K562 (cell line): ENCODE results near the gene WDR1. TPM values are rescaled to one million over a fixed set of nuclear protein-coding genes. Genes with fewer than 3 reads are reported as not detected.
A peak's percentile ranks its signal among the peaks of the same experiment; 100 is the strongest.

Source experiments
- ATAC-seq: fragments of 200-7000 bp; cut with Tn5 transposase; 3 replicates; pipeline ENCODE4 v1.9.1; 2020; ENCODE audit warnings: moderate library complexity
- BruUV-seq: library from RNA; stranded (reverse); fragments of 400-500 nt; replicated peaks from 2 replicates; lab custom pipeline; 2021; lab: Mats Ljungman, UMichigan
- CTCF ChIA-PET: fragments of 300-600 bp; formaldehyde crosslinking; extraction: SDS; loops from one replicate; lab custom pipeline; 2021; ENCODE audit warnings: low intra/inter-chr PET ratio; lab: Yijun Ruan, JAX
- POLR2A ChIA-PET: fragments of 300-600, 350-650 bp; sonication (Branson Sonifier 250); formaldehyde crosslinking; extraction: SDS; loops from one replicate; lab custom pipeline; 2021; ENCODE audit warnings: antibody characterized with exemption, inconsistent platforms; lab: Yijun Ruan, JAX
- DNase-seq, 4 experiments: peaks; one replicate each; pipeline versions ENCODE4 v3.0.0 to v3.0.0-alpha.2; 2011 to 2018; ENCODE audit warnings: low spot score in 3 of 4, mixed read lengths in 3 of 4; ENCODE audit errors: extremely low read depth in 1 of 4
- FAIRE-seq: peaks from 2 replicates; lab custom pipeline; 2011; peaks lifted over from hg19 to GRCh38; lab: Jason Lieb, UNC
- H2AFZ ChIP-seq: 2 replicates; pipeline ENCODE4 v1.6.0; 2011; ENCODE audit warnings: low read depth, low read length, control low read depth, inconsistent platforms
- H3K27ac ChIP-seq: fragments of 200-600 bp; 3 replicates; pipeline ENCODE4 v1.8.0; 2011; ENCODE audit warnings: low read depth, mild to moderate bottlenecking, control low read depth, inconsistent platforms, low read length, moderate library complexity, mixed read lengths; ENCODE audit errors: extremely low read depth
- H3K27me3 ChIP-seq, 2 experiments: fragments of 300-600 bp in 1 of 2; 2 replicates in 1 of 2; 3 replicates in 1 of 2; pipeline versions ENCODE4 v1.6.0 to v1.8.0; 2011; ENCODE audit warnings: inconsistent platforms in 2 of 2, low read length in 2 of 2, mild to moderate bottlenecking in 1 of 2, mixed read lengths in 1 of 2, moderate library complexity in 1 of 2; ENCODE audit not compliant: control insufficient read depth in 2 of 2, insufficient read depth in 2 of 2
- H3K36me3 ChIP-seq: fragments of 300-600 bp; 3 replicates; pipeline ENCODE4 v1.8.0; 2011; ENCODE audit warnings: mild to moderate bottlenecking, low read length, inconsistent platforms; ENCODE audit not compliant: control insufficient read depth, insufficient read depth
- H3K4me1 ChIP-seq, 2 experiments: fragments of 200-600 bp in 1 of 2; replicated peaks in 1 of 2; 2 replicates in 1 of 2; 3 replicates in 1 of 2; pipeline versions ENCODE4 v1.5.1 to v1.8.0; 2011; ENCODE audit warnings: inconsistent platforms in 2 of 2, low read length in 2 of 2, mild to moderate bottlenecking in 1 of 2, mixed read lengths in 1 of 2, moderate library complexity in 1 of 2; ENCODE audit not compliant: control insufficient read depth in 2 of 2, insufficient read depth in 2 of 2
- H3K4me2 ChIP-seq: 2 replicates; pipeline ENCODE4 v1.6.1; 2011; ENCODE audit warnings: low read length, control low read depth, inconsistent platforms, mixed read lengths; ENCODE audit not compliant: insufficient read depth
- H3K4me3 ChIP-seq: fragments of 200-600 bp; sonication (generic), shearing (Covaris generic); 2 replicates; pipeline ENCODE4 v1.5.1; 2016; ENCODE audit warnings: control low read depth, inconsistent platforms
- H3K79me2 ChIP-seq: fragments of 200-600 bp; 3 replicates; pipeline ENCODE4 v1.8.0; 2011; ENCODE audit warnings: low read length, inconsistent platforms; ENCODE audit not compliant: control insufficient read depth, insufficient read depth
- H3K9ac ChIP-seq, 2 experiments: 2 replicates each; pipeline versions ENCODE4 v1.6.0 to v1.6.1; 2011; ENCODE audit warnings: low read depth in 2 of 2, low read length in 2 of 2, control low read depth in 1 of 2, inconsistent platforms in 1 of 2, mild to moderate bottlenecking in 1 of 2, mixed read lengths in 1 of 2; ENCODE audit not compliant: insufficient read depth in 1 of 2
- H3K9me1 ChIP-seq: one replicate; pipeline ENCODE4 v1.6.0; 2011; ENCODE audit warnings: inconsistent platforms, mild to moderate bottlenecking, low read length, moderate library complexity; ENCODE audit not compliant: control insufficient read depth, insufficient read depth
- H3K9me3 ChIP-seq: replicated peaks from 2 replicates; pipeline ENCODE4 v1.5.1; 2011; ENCODE audit warnings: low read depth, low read length, inconsistent platforms; ENCODE audit not compliant: control insufficient read depth, insufficient read depth
- H4K20me1 ChIP-seq: replicated peaks from 2 replicates; pipeline ENCODE4 v1.6.1; 2011; ENCODE audit warnings: low read length, inconsistent platforms, mixed read lengths; ENCODE audit not compliant: control insufficient read depth, insufficient read depth
- CBX8 ChIP-seq: fragments of 200-600 bp; sonication (generic); IDR thresholded peaks from 2 replicates; pipeline ENCODE4 v1.6.1; 2012; ENCODE audit warnings: borderline replicate concordance, mixed run types, low read depth, mild to moderate bottlenecking, moderate library complexity, mixed read lengths, low read length, control low read depth, inconsistent platforms; ENCODE audit not compliant: poor library complexity, severe bottlenecking; ENCODE audit errors: extremely low read depth
- EP400 ChIP-seq: fragments of 450-650 bp; IDR thresholded peaks from 2 replicates; pipeline ENCODE4 v1.6.1; 2017; ENCODE audit warnings: antibody characterized with exemption, mild to moderate bottlenecking, moderate library complexity
- FOXM1 ChIP-seq, 2 experiments: fragments of 450-650 bp in 1 of 2; sonication (generic) in 1 of 2; formaldehyde crosslinking in 1 of 2; IDR thresholded peaks; 2 replicates each; pipeline versions ENCODE4 v1.6.1 to v1.9.0; 2017 to 2022; ENCODE audit warnings: low read depth in 2 of 2, mild to moderate bottlenecking in 2 of 2, missing genetic modification reagents in 1 of 2, moderate library complexity in 1 of 2
- HLTF ChIP-seq: fragments of 450-650 bp; IDR thresholded peaks from 2 replicates; pipeline ENCODE4 v1.6.1; 2016
- KHSRP ChIP-seq: fragments of 450-650 bp; IDR thresholded peaks from 2 replicates; pipeline ENCODE4 v1.6.1; 2017
- MED1 ChIP-seq: sonication (generic); formaldehyde crosslinking; IDR thresholded peaks from 2 replicates; pipeline ENCODE4 v1.8.1; 2023; ENCODE audit warnings: missing genetic modification reagents, borderline replicate concordance
- POLR2AphosphoS2 ChIP-seq: IDR thresholded peaks from 2 replicates; pipeline ENCODE4 v1.6.1; 2012; ENCODE audit warnings: low read length, improper control_type of control experiment
- WGBS: fragments of 100-300 bp; shearing (Covaris generic); methylation state at CpG from one replicate; pipeline ENCODE4 v1.1.6; 2016; ENCODE audit warnings: low coverage, mixed read lengths; ENCODE audit not compliant: insufficient coverage; ENCODE audit errors: missing lambda C conversion rate; 5-methylcytosine and 5-hydroxymethylcytosine counted together
- in situ Hi-C: fragments of 300-500 bp; cut with MboI; formaldehyde crosslinking; loops from 4 replicates; pipeline ENCODE4 v1.15.0; 2018; ENCODE audit warnings: inconsistent platforms, mixed read lengths
- intact Hi-C: fragments of 100-400 bp; cut with micrococcal nuclease; formaldehyde crosslinking; loops from 2 replicates; pipeline ENCODE4 v1.14.2; 2022
- polyA plus RNA-seq, 8 experiments: library from polyadenylated mRNA; depleted of rRNA in 4 of 8; stranded (reverse) in 5 of 8; unstranded in 3 of 8; fragments of >200 nt; fragmentation: Nextera tagmentation in 2 of 8; fragmentation: Illumina TruSeq in 1 of 8; extraction: Ambion mirVana in 2 of 8; extraction: Trizol in 1 of 8; gene quantifications; 2 replicates each; pipeline versions ENCODE4 v1.2.1 to v1.2.3, GENCODE V29; 2011 to 2014; ENCODE audit warnings: inconsistent platforms in 1 of 8, missing spikeins in 1 of 8
- total RNA-seq, 7 experiments: library from RNA; depleted of rRNA in 6 of 7; stranded (reverse); fragments of >200 nt in 6 of 7; fragmentation: Illumina TruSeq in 2 of 7; extraction: Trizol in 2 of 7; gene quantifications; 2 replicates each; pipeline versions ENCODE4 v1.2.1 to v1.2.3, GENCODE V29; 2011 to 2021; ENCODE audit warnings: low replicate concordance in 1 of 7
- TF ChIP-seq, protein P1 (sequence below), 2 experiments: fragments of 250-450 bp in 1 of 2; fragments of 450-650 bp in 1 of 2; sonication (Bioruptor Pico) in 1 of 2; IDR thresholded peaks; 2 replicates each; pipeline versions ENCODE4 v1.6.1 to v1.8.0; 2016 to 2021; ENCODE audit warnings: mild to moderate bottlenecking in 2 of 2, moderate library complexity in 2 of 2, missing compliant biosample characterization in 1 of 2, missing genetic modification characterization in 1 of 2

WDR1 gene
- total and polyA plus RNA-seq, 9 of the 15 experiments (the other 6 are each of a cell fraction or from before 2014, with no cell fraction given) = 16.1 to 213 (median 125) TPM

DNA sequence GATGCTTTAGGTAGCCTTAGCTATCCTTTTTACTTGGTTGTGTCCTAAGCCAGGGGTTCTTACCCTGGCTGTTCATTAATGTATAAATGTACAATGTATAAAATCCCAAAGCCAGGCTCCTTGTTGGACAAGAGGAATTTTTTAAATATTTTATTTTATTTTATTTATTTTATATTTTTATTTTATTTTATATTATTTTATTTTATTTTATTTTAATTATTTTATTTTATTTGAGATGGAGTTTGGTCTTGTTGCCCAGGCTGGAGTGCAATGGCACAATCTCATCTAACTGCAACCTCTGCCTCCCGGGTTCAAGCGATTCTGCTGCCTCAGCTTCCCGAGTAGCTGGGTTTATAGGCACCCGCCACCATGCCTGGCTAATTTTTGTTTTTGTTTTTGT, 87.2 kb downstream of the WDR1 start (continued):
- TF ChIP-seq HLTF (no peak), MED1 (CRISPR knock-in tag) (no peak), POLR2AphosphoS2 (no peak), FOXM1 (IDR thresholded peaks at IDR 0.05; ENCODE audit: low read depth) (no peak), FOXM1 (CRISPR knock-in tag; IDR thresholded peaks at IDR 0.05; ENCODE audit: low read depth) (no peak), KHSRP (no peak), CBX8 (no peak)

DNA sequence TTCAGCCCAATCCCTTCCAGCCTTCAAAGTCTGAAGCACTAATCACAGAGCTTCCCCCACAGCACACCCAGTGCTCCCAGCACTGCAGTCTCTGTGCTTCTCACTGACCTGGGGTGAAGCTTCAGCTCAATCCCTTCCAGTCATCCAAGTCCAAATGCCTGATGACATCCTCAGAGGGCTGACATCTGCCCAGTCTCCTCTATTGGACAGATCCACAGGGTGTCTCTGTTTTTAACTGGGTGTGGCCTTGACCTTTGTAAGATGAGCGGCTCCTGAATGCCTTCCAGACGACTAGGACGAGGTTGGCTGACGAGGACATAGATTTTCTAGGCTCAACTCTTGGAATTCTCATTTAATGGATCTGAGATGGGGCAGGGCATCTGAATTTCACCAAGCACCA, 87.7 kb downstream of the WDR1 start:
- in situ Hi-C loops = no loop called here
- DNase-seq (peak in 1 of 4 experiments; percentile 24), ATAC-seq (peak; percentile 60), FAIRE-seq (peak; percentile 51)
- BruUV-seq = no TSS peak
- Histone ChIP-seq H3K27me3 (peaks cover 4 to 46% of the 10 kb centered on the region in 2 experiments; a peak in 4 of 5 replicates), H3K4me2 (no peak overlapping the region), H3K9me1 (no peaks in the 10 kb centered on the region), H3K27ac (no peak overlapping the region), H3K9ac (no peak overlapping the region), H3K79me2 (no peaks in the 10 kb centered on the region), H3K9me3 (no peaks in the 10 kb centered on the region), H3K4me1 (peaks cover 7 to 14% of the 10 kb centered on the region in 2 experiments; a peak in 4 of 5 replicates), H3K36me3 (no peaks in the 10 kb centered on the region), H3K4me3 (no peak overlapping the region), H2AFZ (no peak overlapping the region), H4K20me1 (no peaks in the 10 kb centered on the region; the same call in 1 of the 2 replicates)
- WGBS = 0% methylated on average over 4 of the region's 4 CpGs
- POLR2A ChIA-PET = interaction anchor here (1.0 to 1.6 kb wide), 2 partner anchors 35 to 39 kb away, joined by 3 read pairs; no protein-coding TSS in a partner anchor
- intact Hi-C loops = no loop called here
- no peak for TF ChIP-seq EP400
- TF ChIP-seq, protein P1, sequence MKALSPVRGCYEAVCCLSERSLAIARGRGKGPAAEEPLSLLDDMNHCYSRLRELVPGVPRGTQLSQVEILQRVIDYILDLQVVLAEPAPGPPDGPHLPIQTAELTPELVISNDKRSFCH (CRISPR knock-in tag; IDR thresholded peaks at IDR 0.05) = no peak
- TF ChIP-seq, protein P1 (tag; IDR thresholded peaks at IDR 0.05) = 0 out of 2 replicates have a peak, but pooled peaks have one; percentile 22
- CTCF ChIA-PET = no interaction called here
